EH (cell line): Measurements from ENCODE around the gene EP400.

Experiments used
- DNase-seq: peaks from one replicate; pipeline ENCODE4 v3.0.0-alpha.2; 2015; ENCODE audit warnings: low read depth

Gene EP400

DNA sequence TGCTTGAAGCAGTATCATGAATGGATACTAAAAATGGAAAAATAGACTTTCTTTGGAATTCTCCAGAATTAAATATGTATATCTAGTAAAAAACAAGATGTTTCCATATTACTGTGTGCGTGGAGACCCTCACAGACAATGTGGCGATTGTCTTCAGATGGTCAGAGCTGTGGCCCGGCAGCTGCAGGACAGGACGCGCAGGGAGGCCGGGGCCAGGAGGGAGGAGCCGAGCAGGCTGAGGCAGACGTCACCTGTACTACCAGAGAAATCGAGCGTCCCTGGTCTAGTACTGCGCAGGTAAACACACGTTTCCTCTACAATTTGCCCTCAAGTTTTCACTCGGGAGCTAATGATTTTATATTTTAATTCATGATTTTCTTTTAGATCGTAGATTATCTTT lies 171.5 kb downstream of the EP400 start:
- no peak for DNase-seq

DNA sequence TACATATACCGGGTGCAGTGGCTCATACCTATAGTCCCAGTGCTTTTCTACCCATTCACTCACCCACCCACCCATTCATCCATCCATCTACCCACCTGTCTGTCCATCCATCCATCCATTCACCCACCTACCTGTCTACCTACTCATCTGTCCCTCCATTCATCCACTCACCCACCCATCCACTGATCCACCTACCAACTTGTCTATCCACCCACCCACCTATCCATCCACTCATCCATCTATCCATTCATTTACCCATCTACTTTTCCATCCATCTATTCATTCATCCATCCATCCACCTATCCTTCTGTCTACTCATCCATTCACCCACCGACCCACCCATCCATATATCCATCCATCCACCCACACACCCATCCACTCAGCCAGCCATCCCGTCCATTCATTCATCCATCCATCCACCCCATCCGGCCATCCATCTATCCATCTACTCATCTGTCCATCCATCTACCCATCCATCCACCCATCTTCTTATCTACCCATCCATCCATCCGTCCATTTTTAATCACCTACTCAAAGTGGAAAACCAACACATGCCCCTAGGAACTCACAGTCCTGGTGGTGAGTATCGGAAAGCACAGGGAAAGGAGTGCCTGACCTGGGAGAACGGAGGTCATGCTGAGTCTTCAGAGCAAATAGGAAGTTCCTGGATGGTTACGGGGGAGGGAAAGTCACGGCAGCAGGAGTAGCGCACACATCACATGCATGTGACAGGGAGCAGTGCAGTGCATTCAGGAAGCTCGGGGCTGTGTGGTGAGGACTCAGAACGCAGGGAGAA lies 174.4 kb downstream of the EP400 start:
- no peak for DNase-seq

DNA sequence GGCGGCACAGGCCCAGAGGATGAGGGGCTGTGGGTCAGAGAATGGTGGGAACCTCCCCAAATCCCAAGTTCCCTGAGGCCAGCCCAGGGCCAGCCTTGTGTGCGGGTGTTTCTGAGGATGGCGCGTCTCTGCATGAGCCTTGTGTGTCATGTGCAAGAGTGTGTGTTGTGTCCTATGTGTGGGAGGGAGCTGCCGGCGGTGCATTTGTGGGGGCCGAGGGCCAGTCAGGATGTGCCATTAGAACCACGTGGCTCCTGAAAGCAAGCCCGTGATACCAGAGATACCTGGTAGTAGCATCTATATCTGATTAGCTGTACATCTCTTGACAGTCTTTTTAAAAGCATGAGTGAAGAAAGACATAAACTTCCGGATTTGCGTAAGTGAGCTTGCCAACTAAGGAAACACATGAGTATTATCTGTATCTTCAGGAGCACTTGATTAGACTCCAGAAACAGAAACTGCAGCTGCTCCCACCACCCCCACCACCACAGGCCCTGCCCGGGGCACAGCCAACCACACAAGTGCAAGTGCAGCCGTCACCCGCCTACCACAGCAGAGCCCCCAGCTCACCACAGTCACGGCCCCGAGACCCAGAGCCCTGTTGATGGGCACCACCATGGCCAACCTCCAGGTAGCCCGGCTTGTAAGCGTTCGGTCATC lies 175.2 kb downstream of the EP400 start:
- no peak for DNase-seq

DNA sequence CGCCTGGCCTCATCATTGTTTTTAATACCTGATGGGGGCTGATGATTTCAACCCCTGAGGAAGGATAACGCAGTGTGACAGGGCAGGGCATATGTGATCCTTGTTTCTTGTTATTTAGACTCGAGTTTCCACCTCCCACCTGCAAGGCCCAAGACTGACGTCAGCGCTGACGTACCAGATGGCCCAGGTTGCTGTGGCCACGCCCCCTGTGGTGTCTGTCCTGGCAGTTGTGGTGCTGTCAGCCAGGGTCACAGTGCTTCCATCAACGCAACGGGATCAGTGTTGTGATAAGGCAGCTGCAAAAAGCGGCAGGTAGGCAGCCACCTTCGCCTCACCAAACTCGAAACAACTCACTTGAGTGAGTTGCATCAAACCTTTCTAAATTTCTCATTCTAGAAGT lies 176.0 kb downstream of the EP400 start:
- DNase-seq: no peak

DNA sequence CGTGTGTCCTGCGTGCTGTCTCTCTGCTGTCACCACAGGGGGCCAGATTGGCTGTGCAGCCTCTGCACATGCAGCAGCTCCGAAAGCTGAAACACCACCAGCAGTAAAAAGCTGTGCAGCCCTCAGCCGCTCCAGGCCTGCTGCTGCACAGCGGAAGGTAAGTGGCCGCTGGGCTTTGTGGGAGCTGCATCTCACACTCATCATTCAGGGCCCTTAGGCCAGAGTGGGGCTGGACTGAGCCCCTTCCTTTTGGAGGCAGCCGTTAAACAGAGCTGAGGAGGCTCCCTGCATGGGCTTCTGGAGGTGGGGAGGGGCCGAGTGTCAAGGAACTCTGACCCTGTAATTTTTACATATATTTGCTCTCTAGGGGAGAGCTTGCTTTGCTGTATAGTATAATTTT lies 177.3 kb downstream of the EP400 start:
- DNase-seq: no peak

DNA sequence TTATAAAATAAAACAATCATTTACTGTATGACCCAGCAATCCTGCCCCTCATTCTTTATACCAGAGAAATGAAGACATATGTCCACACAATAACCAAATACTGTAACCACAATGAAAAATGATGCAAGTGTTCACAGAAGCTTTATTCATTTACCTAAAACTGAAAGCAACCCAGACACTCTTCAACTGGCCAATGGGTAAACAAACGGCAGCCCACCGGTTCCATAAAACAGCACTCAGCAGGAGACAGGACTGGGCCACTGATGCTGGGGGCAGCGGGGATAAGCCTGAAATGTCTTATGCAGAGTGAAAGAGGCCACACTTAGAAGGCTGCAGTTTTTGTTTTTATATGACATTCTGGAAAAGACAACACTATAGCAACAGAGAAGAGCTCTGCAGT lies 179.3 kb downstream of the EP400 start:
- DNase-seq: no peak

DNA sequence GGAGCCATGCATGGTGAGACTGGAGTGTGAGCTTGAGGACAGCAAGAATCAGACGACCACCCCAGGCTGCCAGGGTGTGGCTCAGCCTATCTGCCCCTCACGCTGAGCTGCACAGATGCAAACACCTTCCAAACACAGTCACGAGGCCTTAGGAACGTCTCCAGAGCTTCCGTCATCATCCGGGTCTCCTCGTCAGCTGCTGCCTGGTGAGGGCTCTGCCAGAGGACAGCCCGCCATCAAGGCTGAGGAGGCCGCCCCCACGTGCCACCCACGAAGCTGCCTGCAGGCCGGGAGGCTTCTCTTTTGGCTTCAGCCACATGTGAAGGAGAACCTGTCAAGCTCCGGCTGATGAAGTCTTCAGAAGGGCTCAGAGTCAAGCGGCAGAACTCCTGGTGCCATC lies 180.9 kb downstream of the EP400 start:
- no peak for DNase-seq
